Gastroesophageal sphincter (tissue), 4 donors: Measurements from ENCODE around the gene SLC50A1. TPM values are rescaled to one million over a fixed set of nuclear protein-coding genes. Genes with fewer than 3 reads are reported as not detected.
"Not testable (repeated sequence)": the region's sequence is repeated elsewhere in the genome, so short reads cannot be mapped to it uniquely, and the experiment has no call there.

Experiments
- ATAC-seq: fragments of 150-250 bp; one replicate; pipeline ENCODE4 v1.9.1; 2016; ENCODE audit warnings: mild to moderate bottlenecking, moderate library complexity
- H3K27ac ChIP-seq, 4 donors: fragments of 200-600 bp; sonication (generic) in 3 of 4; 1 replicate in 3 of 4; 2 replicates in 1 of 4; pipeline ENCODE4 v1.5.1; 2016 to 2019
- H3K27me3 ChIP-seq: fragments of 200-600 bp; sonication (generic); one replicate; pipeline ENCODE4 v1.5.1; 2019
- H3K36me3 ChIP-seq, 2 donors: fragments of 200-600 bp; sonication (generic); one replicate each; pipeline ENCODE4 v1.5.1; 2019; ENCODE audit warnings: control low read depth in 1 of 2
- H3K4me1 ChIP-seq, 3 donors: fragments of 200-600 bp; sonication (generic); 1 replicate in 2 of 3; 2 replicates in 1 of 3; pipeline ENCODE4 v1.5.1; 2016 to 2019; ENCODE audit warnings: control low read depth in 2 of 3
- H3K4me3 ChIP-seq, 2 donors: fragments of 200-600 bp; sonication (generic); one replicate each; pipeline ENCODE4 v1.5.1; 2019; ENCODE audit warnings: mild to moderate bottlenecking in 1 of 2, moderate library complexity in 1 of 2
- H3K9me3 ChIP-seq, 3 donors: fragments of 200-600 bp; sonication (generic); one replicate each; pipeline ENCODE4 v1.5.1; 2017 to 2019; ENCODE audit warnings: control low read depth in 2 of 3
- EP300 ChIP-seq: sonication (generic); formaldehyde crosslinking; IDR thresholded peaks from one replicate; pipeline ENCODE4 v1.6.1; 2017; ENCODE audit warnings: antibody characterized with exemption, mild to moderate bottlenecking
- POLR2A ChIP-seq, 2 donors: fragments of 450-650 bp; IDR thresholded peaks; one replicate each; pipeline ENCODE4 v1.6.1; 2017; ENCODE audit warnings: antibody characterized with exemption in 2 of 2, mild to moderate bottlenecking in 2 of 2, moderate library complexity in 1 of 2
- POLR2AphosphoS5 ChIP-seq: sonication (generic); formaldehyde crosslinking; IDR thresholded peaks from one replicate; pipeline ENCODE4 v1.6.1; 2017; ENCODE audit warnings: antibody characterized with exemption
- WGBS, 2 donors: methylation state at CpG; one replicate each; pipeline ENCODE4 v1.1.5; 2018; ENCODE audit warnings: low coverage in 1 of 2; 5-methylcytosine and 5-hydroxymethylcytosine counted together
- total RNA-seq, 4 donors: library from RNA; depleted of rRNA; stranded (reverse); fragments of >200 nt; gene quantifications; one replicate each; pipeline ENCODE4 v1.1.0, GENCODE V29; 2016
- TF ChIP-seq, protein P1 (sequence below), 4 experiments: fragments of 200-600 bp in 2 of 4; fragments of 450-650 bp in 2 of 4; sonication (generic) in 1 of 4; IDR thresholded peaks; one replicate each; pipeline ENCODE4 v1.5.1; 2017 to 2019; ENCODE audit warnings: antibody characterized with exemption in 4 of 4, mild to moderate bottlenecking in 2 of 4, moderate library complexity in 2 of 4

Gene SLC50A1
- total RNA-seq, 4 donors from 2014 or later = 12.5 to 16.8 (median 13.9) TPM

DNA sequence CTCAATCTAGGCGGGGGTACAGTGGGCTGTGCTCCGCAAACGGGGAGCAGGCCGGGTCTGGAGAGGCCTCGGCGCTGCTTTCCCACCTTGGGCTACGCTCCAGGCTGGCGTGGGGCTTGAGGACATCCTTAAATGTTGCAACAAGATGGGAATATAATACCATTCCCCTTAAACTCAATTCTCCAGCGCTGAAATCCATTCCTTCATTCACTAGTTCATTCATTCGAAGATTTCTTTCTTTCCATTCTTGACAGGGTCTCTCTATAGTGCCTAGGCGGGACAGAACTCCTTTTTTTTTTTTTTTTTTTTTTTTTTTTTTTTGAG, 4.9 kb downstream of the SLC50A1 start:
- Histone ChIP-seq H3K4me3 (peak overlapping the region; percentile 60 to 84), H3K4me1 (peaks cover 0 to 46% (median 18%) of the 10 kb centered on the region in 3 donors), H3K27me3 (peaks cover 15% of the 10 kb centered on the region), H3K9me3 (no peaks in the 10 kb centered on the region), H3K27ac (peak overlapping the region in 3 of 4 donors; percentile 90 to 96 (median 91)), H3K36me3 (peaks cover 0 to 13% of the 10 kb centered on the region in 2 donors)
- ATAC-seq = no peak
- WGBS, 2 donors = 4 to 12% methylated on average over 4 to 7 of the region's 11 CpGs
- TF ChIP-seq POLR2A (IDR thresholded peaks at IDR 0.05) = no peak
- TF ChIP-seq EP300 = no peak
- TF ChIP-seq, protein P1, sequence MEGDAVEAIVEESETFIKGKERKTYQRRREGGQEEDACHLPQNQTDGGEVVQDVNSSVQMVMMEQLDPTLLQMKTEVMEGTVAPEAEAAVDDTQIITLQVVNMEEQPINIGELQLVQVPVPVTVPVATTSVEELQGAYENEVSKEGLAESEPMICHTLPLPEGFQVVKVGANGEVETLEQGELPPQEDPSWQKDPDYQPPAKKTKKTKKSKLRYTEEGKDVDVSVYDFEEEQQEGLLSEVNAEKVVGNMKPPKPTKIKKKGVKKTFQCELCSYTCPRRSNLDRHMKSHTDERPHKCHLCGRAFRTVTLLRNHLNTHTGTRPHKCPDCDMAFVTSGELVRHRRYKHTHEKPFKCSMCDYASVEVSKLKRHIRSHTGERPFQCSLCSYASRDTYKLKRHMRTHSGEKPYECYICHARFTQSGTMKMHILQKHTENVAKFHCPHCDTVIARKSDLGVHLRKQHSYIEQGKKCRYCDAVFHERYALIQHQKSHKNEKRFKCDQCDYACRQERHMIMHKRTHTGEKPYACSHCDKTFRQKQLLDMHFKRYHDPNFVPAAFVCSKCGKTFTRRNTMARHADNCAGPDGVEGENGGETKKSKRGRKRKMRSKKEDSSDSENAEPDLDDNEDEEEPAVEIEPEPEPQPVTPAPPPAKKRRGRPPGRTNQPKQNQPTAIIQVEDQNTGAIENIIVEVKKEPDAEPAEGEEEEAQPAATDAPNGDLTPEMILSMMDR (IDR thresholded peaks at IDR 0.05) = no peak
- TF ChIP-seq POLR2AphosphoS5 = no peak

DNA sequence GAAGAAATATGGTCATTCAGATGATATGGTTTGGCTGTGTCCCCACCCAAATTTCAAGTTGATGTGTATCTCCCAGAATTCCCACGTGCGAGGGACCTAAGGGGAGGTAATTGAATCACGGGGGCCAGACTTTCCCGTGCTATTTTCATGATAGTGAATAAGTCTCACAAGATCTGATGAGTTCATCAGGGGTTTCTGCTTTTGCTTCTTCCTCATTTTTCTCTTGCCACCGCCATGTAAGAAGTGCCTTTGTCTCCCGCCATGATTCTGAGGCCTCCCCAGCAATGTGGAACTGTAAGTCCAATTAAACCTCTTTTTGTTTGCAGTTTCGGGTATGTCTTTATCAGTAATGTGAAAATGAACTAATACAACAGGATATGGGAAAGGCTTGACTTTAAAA, 6.1 kb downstream of the SLC50A1 start:
- H3K36me3 ChIP-seq = peaks cover 0 to 13% of the 10 kb centered on the region in 2 donors
- H3K27ac ChIP-seq = no peak overlapping the region
- no peaks in the 10 kb centered on the region for H3K9me3 ChIP-seq
- peaks cover 0 to 38% (median 16%) of the 10 kb centered on the region in 3 donors for H3K4me1 ChIP-seq
- WGBS, 2 donors = 79 to 80% methylated on average over 5 to 7 of the region's 7 CpGs
- ATAC-seq = no peak
- H3K4me3 ChIP-seq = no peak overlapping the region
- TF ChIP-seq, protein P1 (IDR thresholded peaks at IDR 0.05) = no peak
- TF ChIP-seq POLR2A (IDR thresholded peaks at IDR 0.05) = no peak
- TF ChIP-seq POLR2AphosphoS5 = no peak
- no peak for TF ChIP-seq EP300
- H3K27me3 ChIP-seq = peaks cover 19% of the 10 kb centered on the region

DNA sequence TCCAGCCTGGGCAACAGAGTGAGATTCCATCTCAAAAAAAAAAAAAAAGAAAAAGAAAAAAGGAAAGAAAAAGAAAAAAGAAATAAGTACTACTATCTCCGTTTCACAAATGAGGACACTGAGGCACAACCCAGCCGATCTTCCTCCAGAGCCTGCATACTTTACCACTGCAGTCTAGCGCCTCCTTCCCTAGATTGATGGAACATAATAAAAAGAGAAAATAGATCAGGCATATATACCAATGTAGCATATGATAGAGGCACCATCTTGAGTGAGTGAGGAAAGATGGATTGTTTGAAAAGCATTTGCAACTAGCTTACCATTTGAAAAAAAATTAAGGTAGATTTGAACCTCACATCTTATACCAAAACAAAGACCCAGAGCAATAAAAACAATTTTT, 9.8 kb downstream of the SLC50A1 start:
- no peak for ATAC-seq
- no peaks in the 10 kb centered on the region for H3K9me3 ChIP-seq
- H3K4me3 ChIP-seq = no peak overlapping the region
- H3K36me3 ChIP-seq = no peaks in the 10 kb centered on the region
- peaks cover 29% of the 10 kb centered on the region for H3K27me3 ChIP-seq
- 82% methylated on average over 3 of the region's 3 CpGs; no CpG with 5 or more reads in 1 of the 2 donors for WGBS, 2 donors
- peaks cover 0 to 3% (median 2%) of the 10 kb centered on the region in 3 donors for H3K4me1 ChIP-seq
- TF ChIP-seq POLR2AphosphoS5 (no peak), EP300 (no peak), POLR2A (IDR thresholded peaks at IDR 0.05) (no peak)
- TF ChIP-seq, protein P1 (IDR thresholded peaks at IDR 0.05) = no peak
- no peak overlapping the region for H3K27ac ChIP-seq

DNA sequence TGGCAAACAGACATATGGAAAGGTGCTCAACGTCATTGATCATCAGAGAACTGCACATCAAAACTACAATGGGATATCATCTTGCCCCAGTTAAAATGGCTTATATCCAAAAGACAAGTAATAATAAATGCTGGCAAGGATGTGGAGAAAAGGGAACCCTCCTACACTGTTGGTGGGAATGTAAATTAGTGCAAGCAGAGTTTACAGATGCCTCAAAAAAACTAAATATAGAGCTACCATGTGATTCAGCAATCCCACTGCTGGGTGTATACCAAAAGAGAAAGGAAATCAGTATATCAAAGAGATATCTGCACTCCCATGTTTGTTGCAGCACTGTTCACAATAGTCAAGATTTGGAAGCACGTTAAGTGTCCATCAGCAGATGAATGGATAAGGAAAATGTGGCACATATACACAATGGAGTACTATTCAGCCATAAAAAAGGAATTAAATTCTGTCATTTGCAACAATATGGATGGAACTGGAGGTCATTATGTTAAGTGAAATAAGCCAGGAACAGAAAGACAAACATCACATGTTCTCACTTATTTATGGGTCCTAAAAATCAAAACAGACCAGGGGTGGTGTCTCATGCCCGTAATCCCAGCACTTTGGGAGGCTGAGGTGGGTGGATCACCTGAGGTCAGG, 20.5 kb downstream of the SLC50A1 start:
- not testable (repeated sequence) for H3K4me3 ChIP-seq, ATAC-seq, H3K9me3 ChIP-seq, H3K36me3 ChIP-seq, H3K4me1 ChIP-seq, H3K27me3 ChIP-seq, H3K27ac ChIP-seq
- 68 to 71% methylated on average over 3 of the region's 3 CpGs for WGBS, 2 donors

DNA sequence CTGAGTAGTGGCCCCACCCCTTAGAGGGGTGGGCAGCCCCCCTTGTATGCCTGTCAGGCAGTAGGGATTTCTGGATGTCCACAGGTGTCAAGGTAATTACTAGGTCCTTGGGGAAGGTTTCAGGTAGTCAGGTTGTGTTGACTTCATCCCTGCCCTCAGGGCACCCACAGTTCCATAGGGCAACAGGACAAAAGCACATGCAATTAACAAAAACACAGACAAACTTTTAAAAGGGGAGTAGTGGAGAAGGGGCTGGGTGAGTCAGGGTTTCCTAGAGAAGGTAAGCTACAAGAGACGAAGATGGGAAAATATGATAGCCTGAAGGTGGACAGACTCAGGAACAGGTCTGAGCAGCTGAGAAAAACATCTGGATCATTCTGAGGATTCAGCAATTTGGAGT, 23.3 kb downstream of the SLC50A1 start:
- Histone ChIP-seq H3K9me3 (no peaks in the 10 kb centered on the region), H3K4me3 (no peak overlapping the region), H3K27ac (no peak overlapping the region), H3K4me1 (no peaks in the 10 kb centered on the region), H3K27me3 (no peaks in the 10 kb centered on the region), H3K36me3 (no peaks in the 10 kb centered on the region)
- 86 to 88% methylated on average over 1 of the region's 1 CpG for WGBS, 2 donors
- ATAC-seq = no peak
- TF ChIP-seq, protein P1 (IDR thresholded peaks at IDR 0.05) = no peak
- TF ChIP-seq POLR2A (IDR thresholded peaks at IDR 0.05) = no peak
- no peak for TF ChIP-seq POLR2AphosphoS5
- TF ChIP-seq EP300 = no peak
